HepG2 (cell line): ENCODE results near the gene METTL26. TPM values are rescaled to one million over a fixed set of nuclear protein-coding genes. Genes with fewer than 3 reads are reported as not detected.
A peak's percentile ranks its signal among the peaks of the same experiment; 100 is the strongest.

Source experiments
- ARID2 ChIP-seq: sonication (generic); formaldehyde crosslinking; IDR thresholded peaks from 2 replicates; pipeline ENCODE4 v1.8.1; 2022; ENCODE audit warnings: mild to moderate bottlenecking, missing genetic modification reagents, borderline replicate concordance
- CBFB ChIP-seq: sonication (generic); formaldehyde crosslinking; IDR thresholded peaks from 2 replicates; pipeline ENCODE4 v1.4.0; 2020; ENCODE audit warnings: missing genetic modification reagents
- DR1 ChIP-seq: sonication (generic); formaldehyde crosslinking; IDR thresholded peaks from 2 replicates; pipeline ENCODE4 v1.8.0; 2021; ENCODE audit warnings: mild to moderate bottlenecking, missing genetic modification reagents, inconsistent platforms
- GABPB1 ChIP-seq: IDR thresholded peaks from 2 replicates; pipeline ENCODE4 v1.6.1; 2016; ENCODE audit warnings: mild to moderate bottlenecking, missing genetic modification reagents, moderate library complexity, missing compliant biosample characterization
- MYNN ChIP-seq: sonication (generic); formaldehyde crosslinking; IDR thresholded peaks from 2 replicates; pipeline ENCODE4 v1.4.0; 2020; ENCODE audit warnings: mild to moderate bottlenecking, low read depth, missing genetic modification reagents
- ONECUT2 ChIP-seq: sonication (generic); formaldehyde crosslinking; IDR thresholded peaks from 2 replicates; pipeline ENCODE4 v1.4.0; 2020; ENCODE audit warnings: missing genetic modification reagents
- PHB2 ChIP-seq: fragments of 450-650 bp; IDR thresholded peaks from 2 replicates; pipeline ENCODE4 v1.6.1; 2018; ENCODE audit not compliant: partially characterized antibody
- RFX3 ChIP-seq: IDR thresholded peaks from 2 replicates; pipeline ENCODE4 v1.6.1; 2016; ENCODE audit warnings: missing biosample characterization, missing genetic modification reagents
- RFXAP ChIP-seq: sonication (generic); formaldehyde crosslinking; IDR thresholded peaks from 2 replicates; pipeline ENCODE4 v1.4.0; 2020; ENCODE audit warnings: missing genetic modification reagents, borderline replicate concordance
- SETDB1 ChIP-seq: sonication (generic); formaldehyde crosslinking; IDR thresholded peaks from 2 replicates; pipeline ENCODE4 v1.5.1; 2020; ENCODE audit warnings: missing genetic modification reagents, mild to moderate bottlenecking, borderline replicate concordance
- SOX13 ChIP-seq, 3 experiments: fragments of 450-650 bp in 1 of 3; sonication (generic) in 1 of 3; formaldehyde crosslinking in 1 of 3; IDR thresholded peaks in 2 of 3; conservative IDR thresholded peaks in 1 of 3; 2 replicates each; pipeline versions ENCODE4 v1.5.0 to v1.6.1; 2016 to 2020; ENCODE audit warnings: antibody characterized with exemption in 1 of 3, mild to moderate bottlenecking in 1 of 3, missing compliant biosample characterization in 1 of 3, missing genetic modification reagents in 1 of 3, moderate library complexity in 1 of 3
- SP5 ChIP-seq: IDR thresholded peaks from 2 replicates; pipeline ENCODE4 v1.6.1; 2016; ENCODE audit warnings: low read depth, borderline replicate concordance
- TCF7 ChIP-seq: sonication (generic); IDR thresholded peaks from 2 replicates; pipeline ENCODE4 v1.6.1; 2016; ENCODE audit warnings: antibody characterized with exemption, low read depth
- THAP11 ChIP-seq: IDR thresholded peaks from 2 replicates; pipeline ENCODE4 v1.6.1; 2016; ENCODE audit warnings: missing biosample characterization, missing genetic modification reagents
- WIZ ChIP-seq: sonication (generic); formaldehyde crosslinking; IDR thresholded peaks from 2 replicates; pipeline ENCODE4 v1.5.1; 2020; ENCODE audit warnings: mild to moderate bottlenecking, missing genetic modification reagents
- ZFP36L2 ChIP-seq: sonication (generic); formaldehyde crosslinking; IDR thresholded peaks from 2 replicates; pipeline ENCODE4 v1.4.0; 2020; ENCODE audit warnings: missing genetic modification reagents
- ZFX ChIP-seq: sonication (generic); formaldehyde crosslinking; IDR thresholded peaks from 2 replicates; pipeline ENCODE4 v1.4.0; 2020; ENCODE audit warnings: mild to moderate bottlenecking, low read depth, missing genetic modification reagents, moderate library complexity
- ZNF10 ChIP-seq: sonication (generic); formaldehyde crosslinking; IDR thresholded peaks from 2 replicates; pipeline ENCODE4 v1.4.0; 2020; ENCODE audit warnings: mild to moderate bottlenecking, low read depth, missing genetic modification reagents, borderline replicate concordance
- ZNF17 ChIP-seq: sonication (generic); formaldehyde crosslinking; IDR thresholded peaks from 2 replicates; pipeline ENCODE4 v1.5.0; 2020; ENCODE audit warnings: mild to moderate bottlenecking, missing genetic modification reagents
- ZNF264 ChIP-seq: sonication (generic); formaldehyde crosslinking; IDR thresholded peaks from 2 replicates; pipeline ENCODE4 v1.4.0; 2020; ENCODE audit warnings: missing genetic modification reagents
- ZNF30 ChIP-seq: sonication (generic); formaldehyde crosslinking; IDR thresholded peaks from 2 replicates; pipeline ENCODE4 v1.5.0; 2020; ENCODE audit warnings: mild to moderate bottlenecking, missing genetic modification reagents
- ZNF34 ChIP-seq: sonication (generic); formaldehyde crosslinking; IDR thresholded peaks from 2 replicates; pipeline ENCODE4 v1.4.0; 2020; ENCODE audit warnings: mild to moderate bottlenecking, missing genetic modification reagents, borderline replicate concordance
- ZNF468 ChIP-seq: sonication (generic); formaldehyde crosslinking; IDR thresholded peaks from 2 replicates; pipeline ENCODE4 v1.8.0; 2022; ENCODE audit warnings: mild to moderate bottlenecking, moderate library complexity, missing genetic modification reagents
- ZNF558 ChIP-seq: sonication (generic); formaldehyde crosslinking; IDR thresholded peaks from 2 replicates; pipeline ENCODE4 v1.9.0; 2022; ENCODE audit warnings: mild to moderate bottlenecking, missing genetic modification reagents, borderline replicate concordance
- ZNF580 ChIP-seq: IDR thresholded peaks from 2 replicates; pipeline ENCODE4 v1.6.1; 2016; ENCODE audit warnings: low read depth, borderline replicate concordance
- ZNF605 ChIP-seq: sonication (generic); formaldehyde crosslinking; IDR thresholded peaks from 2 replicates; pipeline ENCODE4 v1.8.0; 2022; ENCODE audit warnings: mild to moderate bottlenecking, missing genetic modification reagents
- polyA plus RNA-seq, 8 experiments: library from polyadenylated mRNA; depleted of rRNA in 3 of 8; stranded (reverse) in 7 of 8; unstranded in 1 of 8; fragments of >200 nt; fragmentation: Illumina TruSeq in 4 of 8; extraction: Trizol in 4 of 8; gene quantifications; 2 replicates each; pipeline versions ENCODE4 v1.2.1 to v1.2.3, GENCODE V29; 2011 to 2016; ENCODE audit warnings: low read depth in 4 of 8, missing spikeins in 1 of 8, mixed read lengths in 1 of 8; ENCODE audit not compliant: insufficient read depth in 1 of 8
- total RNA-seq, 5 experiments: library from RNA; depleted of rRNA; stranded (reverse); fragments of >200 nt; fragmentation: Illumina TruSeq; extraction: Trizol; gene quantifications; 2 replicates each; pipeline ENCODE4 v1.2.3, GENCODE V29; 2016; ENCODE audit warnings: low read depth in 1 of 5
- TF ChIP-seq, protein P1 (sequence below): IDR thresholded peaks from 2 replicates; pipeline ENCODE4 v1.6.1; 2016; ENCODE audit warnings: missing compliant biosample characterization, missing genetic modification reagents, borderline replicate concordance
- TF ChIP-seq, protein P2 (sequence below): fragments of 450-650 bp; IDR thresholded peaks from 2 replicates; pipeline ENCODE4 v1.6.1; 2017

METTL26 gene
- total and polyA plus RNA-seq, 2 of the 13 experiments (the other 11 are each of a cell fraction or from before 2014, with no cell fraction given): 65.5 to 70.1 TPM

GRCh38 chr16:610513-611381, 25.4 kb downstream of the METTL26 start (continued):
- TF ChIP-seq CBFB (CRISPR knock-in tag) (no peak), ZNF17 (CRISPR knock-in tag) (no peak), TCF7 (no peak), ZNF468 (CRISPR knock-in tag) (no peak), ZNF264 (CRISPR knock-in tag) (no peak), MYNN (no peak), ZNF34 (no peak), SP5 (CRISPR knock-in tag) (no peak), RFXAP (CRISPR knock-in tag) (no peak), ONECUT2 (no peak), DR1 (CRISPR knock-in tag) (no peak), ZNF580 (CRISPR knock-in tag) (no peak), ZNF605 (CRISPR knock-in tag) (no peak), ZFX (CRISPR knock-in tag) (peak; percentile 39; the same call in 1 of the 2 replicates), ZNF558 (no peak), ZNF30 (CRISPR knock-in tag) (no peak), WIZ (CRISPR knock-in tag) (no peak), ZNF10 (CRISPR knock-in tag) (no peak), RFX3 (no peak), SOX13 (IDR thresholded peaks at IDR 0.05) (no peak), SOX13 (CRISPR knock-in tag; conservative IDR thresholded peaks at IDR 0.05 in 1 of 2, IDR thresholded peaks at IDR 0.05 in 1 of 2) (no peak), GABPB1 (CRISPR knock-in tag) (peak; percentile 60), PHB2 (no peak), THAP11 (CRISPR knock-in tag) (peak; percentile 77), ZFP36L2 (CRISPR knock-in tag) (no peak), SETDB1 (no peak), ARID2 (no peak)
- TF ChIP-seq, protein P1, sequence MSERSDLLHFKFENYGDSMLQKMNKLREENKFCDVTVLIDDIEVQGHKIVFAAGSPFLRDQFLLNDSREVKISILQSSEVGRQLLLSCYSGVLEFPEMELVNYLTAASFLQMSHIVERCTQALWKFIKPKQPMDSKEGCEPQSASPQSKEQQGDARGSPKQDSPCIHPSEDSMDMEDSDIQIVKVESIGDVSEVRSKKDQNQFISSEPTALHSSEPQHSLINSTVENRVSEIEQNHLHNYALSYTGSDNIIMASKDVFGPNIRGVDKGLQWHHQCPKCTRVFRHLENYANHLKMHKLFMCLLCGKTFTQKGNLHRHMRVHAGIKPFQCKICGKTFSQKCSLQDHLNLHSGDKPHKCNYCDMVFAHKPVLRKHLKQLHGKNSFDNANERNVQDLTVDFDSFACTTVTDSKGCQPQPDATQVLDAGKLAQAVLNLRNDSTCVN (CRISPR knock-in tag): peak; percentile 79; the same call in 1 of the 2 replicates
- TF ChIP-seq, protein P2, sequence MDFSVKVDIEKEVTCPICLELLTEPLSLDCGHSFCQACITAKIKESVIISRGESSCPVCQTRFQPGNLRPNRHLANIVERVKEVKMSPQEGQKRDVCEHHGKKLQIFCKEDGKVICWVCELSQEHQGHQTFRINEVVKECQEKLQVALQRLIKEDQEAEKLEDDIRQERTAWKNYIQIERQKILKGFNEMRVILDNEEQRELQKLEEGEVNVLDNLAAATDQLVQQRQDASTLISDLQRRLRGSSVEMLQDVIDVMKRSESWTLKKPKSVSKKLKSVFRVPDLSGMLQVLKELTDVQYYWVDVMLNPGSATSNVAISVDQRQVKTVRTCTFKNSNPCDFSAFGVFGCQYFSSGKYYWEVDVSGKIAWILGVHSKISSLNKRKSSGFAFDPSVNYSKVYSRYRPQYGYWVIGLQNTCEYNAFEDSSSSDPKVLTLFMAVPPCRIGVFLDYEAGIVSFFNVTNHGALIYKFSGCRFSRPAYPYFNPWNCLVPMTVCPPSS: no peak
